Mesodermal cell (in vitro differentiated cells): Measurements from ENCODE around the gene ELAPOR2. TPM values are rescaled to one million over a fixed set of nuclear protein-coding genes. Genes with fewer than 3 reads are reported as not detected.
"Not testable (repeated sequence)": the region's sequence is repeated elsewhere in the genome, so short reads cannot be mapped to it uniquely, and the experiment has no call there.

Experiments
- H3K27ac ChIP-seq: 2 replicates; pipeline ENCODE4 v1.7.0; 2013; ENCODE audit warnings: mild to moderate bottlenecking, low read depth, low read length, moderate library complexity; ENCODE audit not compliant: severe bottlenecking
- H3K36me3 ChIP-seq: 2 replicates; pipeline ENCODE4 v1.7.1; 2013; ENCODE audit warnings: mild to moderate bottlenecking, low read length, moderate library complexity; ENCODE audit not compliant: control insufficient read depth, insufficient read depth
- H3K4me1 ChIP-seq: one replicate; pipeline ENCODE4 v1.7.1; 2013; ENCODE audit warnings: mild to moderate bottlenecking, low read length; ENCODE audit not compliant: insufficient read depth, control insufficient read depth, poor library complexity, severe bottlenecking
- H3K4me3 ChIP-seq: 2 replicates; pipeline ENCODE4 v1.7.0; 2013; ENCODE audit warnings: low read length, control low read depth, mild to moderate bottlenecking; ENCODE audit not compliant: insufficient read depth, poor library complexity, severe bottlenecking; ENCODE audit errors: extremely low read depth
- H3K9me3 ChIP-seq: 2 replicates; pipeline ENCODE4 v1.7.1; 2013; ENCODE audit warnings: mild to moderate bottlenecking, low read length, moderate library complexity; ENCODE audit not compliant: control insufficient read depth
- WGBS, 2 experiments: methylation state at CpG; one replicate each; pipeline ENCODE4 v1.1.5; 2013; ENCODE audit warnings: missing lambda C conversion rate in 2 of 2; ENCODE audit not compliant: insufficient coverage in 2 of 2; 5-methylcytosine and 5-hydroxymethylcytosine counted together
- polyA plus RNA-seq, 2 experiments: library from polyadenylated mRNA; stranded (reverse); fragments of 50-300 nt; gene quantifications; one replicate each; pipeline ENCODE4 v1.2.3, GENCODE V29; 2013

The ELAPOR2 gene, protein sequence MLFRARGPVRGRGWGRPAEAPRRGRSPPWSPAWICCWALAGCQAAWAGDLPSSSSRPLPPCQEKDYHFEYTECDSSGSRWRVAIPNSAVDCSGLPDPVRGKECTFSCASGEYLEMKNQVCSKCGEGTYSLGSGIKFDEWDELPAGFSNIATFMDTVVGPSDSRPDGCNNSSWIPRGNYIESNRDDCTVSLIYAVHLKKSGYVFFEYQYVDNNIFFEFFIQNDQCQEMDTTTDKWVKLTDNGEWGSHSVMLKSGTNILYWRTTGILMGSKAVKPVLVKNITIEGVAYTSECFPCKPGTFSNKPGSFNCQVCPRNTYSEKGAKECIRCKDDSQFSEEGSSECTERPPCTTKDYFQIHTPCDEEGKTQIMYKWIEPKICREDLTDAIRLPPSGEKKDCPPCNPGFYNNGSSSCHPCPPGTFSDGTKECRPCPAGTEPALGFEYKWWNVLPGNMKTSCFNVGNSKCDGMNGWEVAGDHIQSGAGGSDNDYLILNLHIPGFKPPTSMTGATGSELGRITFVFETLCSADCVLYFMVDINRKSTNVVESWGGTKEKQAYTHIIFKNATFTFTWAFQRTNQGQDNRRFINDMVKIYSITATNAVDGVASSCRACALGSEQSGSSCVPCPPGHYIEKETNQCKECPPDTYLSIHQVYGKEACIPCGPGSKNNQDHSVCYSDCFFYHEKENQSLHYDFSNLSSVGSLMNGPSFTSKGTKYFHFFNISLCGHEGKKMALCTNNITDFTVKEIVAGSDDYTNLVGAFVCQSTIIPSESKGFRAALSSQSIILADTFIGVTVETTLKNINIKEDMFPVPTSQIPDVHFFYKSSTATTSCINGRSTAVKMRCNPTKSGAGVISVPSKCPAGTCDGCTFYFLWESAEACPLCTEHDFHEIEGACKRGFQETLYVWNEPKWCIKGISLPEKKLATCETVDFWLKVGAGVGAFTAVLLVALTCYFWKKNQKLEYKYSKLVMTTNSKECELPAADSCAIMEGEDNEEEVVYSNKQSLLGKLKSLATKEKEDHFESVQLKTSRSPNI
- 50.7 TPM for polyA plus RNA-seq (2013, experiment 1 of 2)
- 48.2 TPM for polyA plus RNA-seq (2013, experiment 2 of 2)

GRCh38 chr7:87059525-87060287 is at the start of gene ELAPOR2:
Gene ELAPOR2 (minus strand): TSS chr7:87059654. CDS start chr7:87059513, 141 bp downstream.
- H3K4me1 ChIP-seq = peaks cover 8% of the 10 kb centered on the region
- no peak within 1 kb of the TSS for H3K27ac ChIP-seq
- WGBS, 2 experiments = 0 to 1% methylated on average over 31 to 42 of the region's 70 CpGs

DNA sequence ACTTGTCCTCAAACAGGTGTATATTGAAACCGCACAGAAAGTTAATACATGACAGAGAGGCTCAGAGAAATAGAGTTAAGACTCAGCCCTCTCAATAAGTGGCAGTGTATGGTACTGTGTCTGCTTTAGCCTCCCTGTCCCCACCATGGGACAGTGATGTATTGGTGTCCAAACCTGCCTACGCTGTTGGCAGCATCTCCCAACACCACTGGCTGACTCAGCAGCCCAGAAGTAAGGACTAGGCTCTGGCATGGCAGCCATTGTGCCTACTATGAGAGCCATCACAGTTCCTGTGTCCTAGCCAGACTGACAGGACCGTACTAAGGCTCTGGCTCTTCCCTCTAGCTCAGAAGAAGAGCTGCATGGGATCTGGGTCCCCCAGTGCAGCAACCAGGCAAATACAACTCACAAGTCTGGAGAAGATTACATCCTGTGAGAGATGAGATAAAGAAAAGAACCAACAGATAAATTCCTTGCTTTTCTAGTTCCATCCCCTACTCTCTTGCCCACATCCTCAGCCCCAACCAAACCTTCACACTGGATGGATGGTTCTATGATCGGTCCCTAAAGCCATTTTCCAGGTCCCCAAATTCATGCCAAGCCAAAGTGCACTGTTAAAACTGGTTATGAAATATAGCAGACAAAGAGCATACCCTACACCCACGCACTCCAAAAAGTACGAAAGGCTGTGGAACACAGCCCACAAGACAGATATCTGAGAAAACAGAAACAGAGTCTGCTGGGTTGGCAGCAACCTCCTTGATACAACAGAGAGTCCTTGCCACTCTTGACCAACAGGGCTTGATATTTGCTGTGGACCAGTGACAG is 48.7 kb upstream of the ELAPOR2 start:
- Histone ChIP-seq H3K4me3 (no peak overlapping the region), H3K36me3 (no peaks in the 10 kb centered on the region), H3K9me3 (peaks cover 4% of the 10 kb centered on the region), H3K4me1 (no peaks in the 10 kb centered on the region), H3K27ac (no peak overlapping the region)
- WGBS, 2 experiments = 91 to 94% methylated on average over 5 of the region's 6 CpGs

More at GRCh38 chr7:87059525-87060287, at the start of gene ELAPOR2:
- no peaks in the 10 kb centered on the region for H3K9me3 ChIP-seq
- no peaks in the 10 kb centered on the region for H3K36me3 ChIP-seq
- peak within 1 kb of the TSS; percentile 54 for H3K4me3 ChIP-seq

- no peaks in the 10 kb centered on the region for H3K4me1 ChIP-seq
- no peaks in the 10 kb centered on the region for H3K9me3 ChIP-seq
- 76 to 85% methylated on average over 2 to 3 of the region's 4 CpGs for WGBS, 2 experiments
- no peaks in the 10 kb centered on the region for H3K36me3 ChIP-seq
- H3K4me3 ChIP-seq = no peak overlapping the region
- no peak overlapping the region for H3K27ac ChIP-seq
Observed at GRCh38 chr7:87106974-87107612, 47.6 kb upstream of the ELAPOR2 start.

- H3K27ac ChIP-seq = no peak overlapping the region
- H3K9me3 ChIP-seq = no peaks in the 10 kb centered on the region
- no peaks in the 10 kb centered on the region for H3K4me1 ChIP-seq
- H3K36me3 ChIP-seq = no peaks in the 10 kb centered on the region
- no peak overlapping the region for H3K4me3 ChIP-seq
- no CpG with 5 or more reads among the region's 1 CpG for WGBS, 2 experiments
Observed at GRCh38 chr7:87105401-87105800, 45.9 kb upstream of the ELAPOR2 start.

DNA sequence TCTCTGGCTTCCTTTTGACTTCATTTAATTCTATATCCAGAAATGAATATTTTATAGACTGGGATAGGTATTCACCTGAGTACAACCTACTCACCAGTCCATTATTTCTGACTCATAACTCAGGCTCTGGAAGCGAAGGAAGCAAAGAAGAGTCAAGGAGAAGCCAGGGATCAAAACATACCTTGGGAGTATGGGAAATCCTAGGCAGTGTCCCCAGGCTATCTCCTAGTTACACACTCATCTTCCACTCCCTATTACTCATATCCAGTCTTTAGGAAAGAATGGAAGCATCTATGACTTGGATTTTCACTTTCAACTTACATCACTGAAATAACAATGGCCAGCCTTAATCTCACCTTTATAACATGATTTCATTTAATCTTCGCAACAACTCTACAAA is 40.9 kb upstream of the ELAPOR2 start:
- Histone ChIP-seq H3K9me3 (no peaks in the 10 kb centered on the region), H3K27ac (no peak overlapping the region), H3K36me3 (no peaks in the 10 kb centered on the region), H3K4me3 (no peak overlapping the region), H3K4me1 (no peaks in the 10 kb centered on the region)
- 100% methylated on average over 1 of the region's 2 CpGs for WGBS, 2 experiments

GRCh38 chr7:87097375-87097774 is 37.9 kb upstream of the ELAPOR2 start:
- H3K27ac ChIP-seq, H3K36me3 ChIP-seq, H3K9me3 ChIP-seq, H3K4me3 ChIP-seq, H3K4me1 ChIP-seq: not testable (repeated sequence)
- WGBS, 2 experiments = no CpG with 5 or more reads among the region's 2 CpGs

GRCh38 chr7:87094322-87094721 is 34.9 kb upstream of the ELAPOR2 start:
- Histone ChIP-seq H3K9me3 (no peaks in the 10 kb centered on the region), H3K4me3 (no peak overlapping the region), H3K27ac (no peak overlapping the region), H3K36me3 (no peaks in the 10 kb centered on the region), H3K4me1 (no peaks in the 10 kb centered on the region)
- no CpG with 5 or more reads among the region's 2 CpGs for WGBS, 2 experiments

GRCh38 chr7:87092568-87093091 is 33.2 kb upstream of the ELAPOR2 start:
- WGBS, 2 experiments = 80% methylated on average over 1 of the region's 2 CpGs; no CpG with 5 or more reads in 1 of the 2 experiments
- Histone ChIP-seq H3K9me3 (no peaks in the 10 kb centered on the region), H3K27ac (no peak overlapping the region), H3K4me1 (no peaks in the 10 kb centered on the region), H3K4me3 (no peak overlapping the region), H3K36me3 (no peaks in the 10 kb centered on the region)

GRCh38 chr7:87091487-87092066 is 32.1 kb upstream of the ELAPOR2 start:
- WGBS, 2 experiments = 60 to 88% methylated on average over 1 of the region's 1 CpG
- Histone ChIP-seq H3K4me1 (no peaks in the 10 kb centered on the region), H3K36me3 (no peaks in the 10 kb centered on the region), H3K27ac (no peak overlapping the region), H3K4me3 (no peak overlapping the region), H3K9me3 (no peaks in the 10 kb centered on the region)
